ENCODE data around the gene SLC38A11.
"Not testable (repeated sequence)": the region's sequence is repeated elsewhere in the genome, so short reads cannot be mapped to it uniquely, and the experiment has no call there.

The SLC38A11 gene

GRCh38 chr2:164954954-164955701, at the start of gene SLC38A11:
SLC38A11 (minus strand) TSS chr2:164955525; CDS start chr2:164955247, 278 bp downstream.
- DNase-seq, result no peak

DNA sequence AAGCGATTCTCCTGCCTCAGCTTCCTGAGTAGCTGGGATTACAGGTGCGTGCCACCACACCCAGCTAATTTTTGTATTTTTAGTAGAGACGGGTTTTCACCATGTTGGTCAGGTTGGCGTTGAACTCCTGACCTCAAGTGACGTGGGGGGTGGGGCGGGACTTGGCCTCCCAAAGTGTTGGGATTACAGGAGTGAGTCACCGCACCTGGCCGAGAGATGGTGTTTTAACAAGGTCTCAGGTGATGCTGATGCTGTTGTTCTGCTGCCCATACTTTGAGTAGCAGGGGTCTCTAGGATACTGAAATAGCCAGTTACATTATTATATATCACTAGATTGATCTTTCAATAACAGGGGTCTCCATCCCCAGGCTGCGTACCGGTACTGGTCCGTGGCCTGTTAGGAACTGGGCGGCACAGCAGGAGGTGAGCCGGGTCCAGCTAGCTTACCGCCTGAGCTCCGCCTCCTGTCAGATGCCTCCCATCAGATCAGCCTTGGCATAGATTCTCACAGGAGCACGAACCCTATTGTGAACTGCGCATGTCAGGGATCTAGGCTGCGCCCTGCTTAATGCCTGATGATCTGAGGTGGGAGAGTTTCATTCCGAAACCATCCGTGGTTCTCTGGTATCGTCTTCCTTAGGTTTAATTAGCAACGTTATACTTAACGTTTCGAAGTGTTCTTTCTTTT, 48.3 kb upstream of the SLC38A11 start:
- no peak for DNase-seq

GRCh38 chr2:165002638-165003037, 47.3 kb upstream of the SLC38A11 start:
- no peak for DNase-seq

DNA sequence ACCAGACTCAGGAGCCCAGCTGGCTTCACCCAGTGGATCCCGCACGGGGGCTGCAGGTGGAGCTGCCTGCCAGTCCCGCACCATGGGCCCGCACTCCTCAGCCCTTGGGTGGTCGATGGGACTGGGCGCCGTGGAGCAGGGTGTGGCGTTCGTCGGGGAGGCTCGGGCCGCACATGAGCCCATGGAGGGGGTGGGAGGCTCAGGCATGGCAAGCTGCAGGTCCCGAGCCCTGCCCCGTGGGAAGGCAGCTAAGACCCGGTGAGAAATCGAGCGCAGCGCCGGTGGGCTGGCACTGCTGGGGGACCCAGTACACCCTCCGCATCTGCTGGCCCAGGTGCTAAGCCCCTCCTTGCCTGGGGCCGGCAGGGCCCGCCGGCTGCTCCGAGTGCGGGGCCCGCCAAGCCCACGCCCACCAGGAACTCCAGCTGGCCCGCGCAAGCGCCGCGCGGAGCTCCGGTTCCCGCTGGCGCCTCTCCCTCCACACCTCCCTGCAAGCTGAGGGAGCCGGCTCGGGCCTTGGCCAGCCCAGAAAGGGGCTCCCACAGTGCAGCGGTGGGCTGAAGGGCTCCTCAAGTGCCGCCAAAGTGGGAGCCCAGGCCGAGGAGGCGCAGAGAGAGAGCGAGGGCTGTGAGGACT, 39.5 kb upstream of the SLC38A11 start:
- DNase-seq, result not testable (repeated sequence)

- DNase-seq, result no peak
Observed at GRCh38 chr2:164993287-164994016, 38.1 kb upstream of the SLC38A11 start.

- DNase-seq, result peak; percentile 29 to 35
Observed at GRCh38 chr2:164992818-164993217, 37.5 kb upstream of the SLC38A11 start.

- not testable (repeated sequence) for DNase-seq
Observed at GRCh38 chr2:164992093-164992454, 36.7 kb upstream of the SLC38A11 start.

DNA sequence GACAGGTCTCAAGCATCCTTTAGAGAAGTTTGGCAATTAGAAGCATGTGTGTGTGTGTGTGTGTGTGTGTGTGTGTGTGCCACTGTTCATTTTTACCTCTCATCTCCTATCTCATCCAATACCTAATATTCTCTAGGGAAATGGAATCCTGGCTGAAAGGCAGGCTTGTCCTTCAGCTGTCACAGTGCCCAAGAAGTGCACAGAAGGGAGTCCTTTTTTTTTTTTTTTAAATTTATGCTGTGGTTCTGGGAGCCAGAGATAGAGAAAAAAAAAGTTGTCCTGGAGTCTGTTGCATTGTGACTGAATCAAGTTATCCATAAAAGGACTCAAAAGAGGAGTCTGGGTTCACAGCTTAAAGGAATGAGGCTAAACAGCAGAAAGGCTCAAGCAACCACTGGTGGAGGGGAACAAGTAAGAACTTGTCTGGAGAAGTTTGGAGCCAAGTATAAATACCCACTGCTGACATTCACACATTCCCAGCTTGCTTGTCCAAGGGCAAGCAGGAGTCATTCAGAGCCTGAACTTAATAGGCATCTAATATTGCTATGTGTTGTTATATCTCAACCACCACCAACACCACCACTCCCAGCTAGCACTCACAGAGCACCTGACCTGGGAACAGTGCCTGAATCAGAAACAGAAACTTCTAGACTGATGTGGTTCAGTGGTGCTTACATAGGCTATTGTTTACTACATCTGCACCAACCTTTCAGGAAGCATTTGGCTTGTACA, 36.2 kb upstream of the SLC38A11 start:
- DNase-seq, result not testable (repeated sequence)

DNA sequence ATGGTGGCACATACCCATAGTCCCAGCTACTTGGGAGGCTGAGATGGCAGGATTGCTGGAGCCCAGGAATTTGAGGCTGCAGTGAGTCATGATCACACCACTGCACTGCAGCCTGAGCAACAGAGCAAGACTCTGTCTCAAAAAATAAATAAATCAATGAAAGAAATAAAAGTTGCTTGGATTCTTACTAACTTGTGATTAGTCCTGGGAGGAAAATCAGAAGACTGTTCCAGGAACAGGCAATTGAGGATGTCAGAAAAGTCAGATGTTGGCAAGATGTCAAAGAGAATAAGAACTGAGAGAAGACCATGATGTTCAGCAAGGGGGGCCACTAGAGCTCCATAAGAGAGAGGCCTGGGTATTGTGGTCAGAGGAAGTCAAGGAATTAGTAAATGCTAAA, 35.6 kb upstream of the SLC38A11 start:
- not testable (repeated sequence) for DNase-seq

- DNase-seq, result not testable (repeated sequence)
Observed at GRCh38 chr2:164988805-164989204, 33.5 kb upstream of the SLC38A11 start.

GRCh38 chr2:164986027-164986426, 30.7 kb upstream of the SLC38A11 start:
- DNase-seq, result not testable (repeated sequence)

DNA sequence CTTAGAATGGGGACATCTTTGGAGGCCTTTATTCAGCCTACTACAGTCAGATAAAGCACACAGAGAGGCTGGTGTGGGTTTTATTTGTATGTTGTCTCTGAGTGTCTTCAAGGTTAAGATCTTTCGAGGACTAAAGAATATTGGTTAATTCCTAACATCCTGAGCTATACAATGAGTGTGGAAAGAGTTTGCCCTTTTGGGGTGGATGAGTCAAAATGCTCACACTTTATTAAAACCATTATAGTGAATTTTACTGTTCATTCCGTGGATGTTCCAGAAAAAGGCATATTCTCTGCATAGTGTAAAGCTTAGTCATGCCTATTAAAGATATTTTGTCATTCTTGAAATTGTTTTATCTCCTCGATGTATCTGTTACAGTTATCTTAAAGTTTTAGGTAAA, 29.1 kb upstream of the SLC38A11 start:
- no peak for DNase-seq

- DNase-seq, result no peak
Observed at GRCh38 chr2:164981217-164981990, 26.1 kb upstream of the SLC38A11 start.

GRCh38 chr2:164980688-164981087, 25.4 kb upstream of the SLC38A11 start:
- DNase-seq, result not testable (repeated sequence)

GRCh38 chr2:164979113-164979512, 23.8 kb upstream of the SLC38A11 start:
- DNase-seq, result no peak

DNA sequence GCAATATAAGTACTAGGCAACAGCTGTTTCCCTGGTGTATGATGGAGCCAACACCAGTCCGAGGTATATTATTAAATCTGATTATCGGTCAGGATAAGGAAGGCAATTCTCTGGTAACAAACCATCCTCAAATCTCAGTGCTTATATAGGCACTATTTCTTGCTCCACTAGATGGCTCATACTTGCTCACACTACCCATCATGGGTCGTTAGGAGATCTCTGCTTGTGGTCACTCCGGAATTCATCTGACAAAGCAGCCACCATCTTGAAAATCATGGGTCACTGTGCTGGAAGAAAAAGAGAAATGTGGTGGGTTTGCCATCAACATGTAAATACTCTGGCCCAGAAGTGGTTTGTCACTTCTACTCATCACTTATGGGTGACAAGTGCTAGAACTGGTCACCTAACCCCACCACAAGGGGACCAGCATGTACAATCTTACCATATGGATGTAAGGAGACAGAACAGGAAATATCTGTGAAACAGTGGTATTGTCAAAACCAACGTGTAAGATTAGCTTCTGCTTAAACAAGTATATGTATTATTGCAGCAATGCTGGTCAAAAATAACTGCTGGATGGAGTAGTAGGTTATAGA, 21.6 kb upstream of the SLC38A11 start:
- not testable (repeated sequence) for DNase-seq

- DNase-seq, result no peak
Observed at GRCh38 chr2:164976301-164976700, 21.0 kb upstream of the SLC38A11 start.

DNA sequence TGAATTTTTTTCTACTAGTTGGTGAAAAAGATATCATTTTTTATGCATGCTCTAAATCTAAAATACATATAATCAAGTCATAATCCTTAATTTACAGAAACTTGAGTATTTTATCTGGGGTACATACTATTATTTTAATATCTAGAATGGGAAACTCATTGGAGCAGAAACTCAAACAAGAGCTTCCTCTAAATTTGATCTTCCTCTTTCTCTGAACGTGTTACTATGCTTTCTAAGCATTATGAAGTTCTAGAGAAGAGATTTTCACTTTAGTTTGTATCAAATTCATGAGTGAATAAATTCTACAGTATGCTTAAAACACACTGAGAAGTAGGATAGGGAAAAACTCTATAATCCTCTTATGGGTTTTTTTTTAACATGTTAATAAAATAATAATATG, 20.6 kb upstream of the SLC38A11 start:
- DNase-seq, result no peak

- DNase-seq, result no peak
Observed at GRCh38 chr2:164974221-164974620, 18.9 kb upstream of the SLC38A11 start.

GRCh38 chr2:164972216-164972615, 16.9 kb upstream of the SLC38A11 start:
- DNase-seq, result no peak
